Measurements from ENCODE around the gene CTDSP1.

The CTDSP1 gene, protein sequence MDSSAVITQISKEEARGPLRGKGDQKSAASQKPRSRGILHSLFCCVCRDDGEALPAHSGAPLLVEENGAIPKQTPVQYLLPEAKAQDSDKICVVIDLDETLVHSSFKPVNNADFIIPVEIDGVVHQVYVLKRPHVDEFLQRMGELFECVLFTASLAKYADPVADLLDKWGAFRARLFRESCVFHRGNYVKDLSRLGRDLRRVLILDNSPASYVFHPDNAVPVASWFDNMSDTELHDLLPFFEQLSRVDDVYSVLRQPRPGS

DNA sequence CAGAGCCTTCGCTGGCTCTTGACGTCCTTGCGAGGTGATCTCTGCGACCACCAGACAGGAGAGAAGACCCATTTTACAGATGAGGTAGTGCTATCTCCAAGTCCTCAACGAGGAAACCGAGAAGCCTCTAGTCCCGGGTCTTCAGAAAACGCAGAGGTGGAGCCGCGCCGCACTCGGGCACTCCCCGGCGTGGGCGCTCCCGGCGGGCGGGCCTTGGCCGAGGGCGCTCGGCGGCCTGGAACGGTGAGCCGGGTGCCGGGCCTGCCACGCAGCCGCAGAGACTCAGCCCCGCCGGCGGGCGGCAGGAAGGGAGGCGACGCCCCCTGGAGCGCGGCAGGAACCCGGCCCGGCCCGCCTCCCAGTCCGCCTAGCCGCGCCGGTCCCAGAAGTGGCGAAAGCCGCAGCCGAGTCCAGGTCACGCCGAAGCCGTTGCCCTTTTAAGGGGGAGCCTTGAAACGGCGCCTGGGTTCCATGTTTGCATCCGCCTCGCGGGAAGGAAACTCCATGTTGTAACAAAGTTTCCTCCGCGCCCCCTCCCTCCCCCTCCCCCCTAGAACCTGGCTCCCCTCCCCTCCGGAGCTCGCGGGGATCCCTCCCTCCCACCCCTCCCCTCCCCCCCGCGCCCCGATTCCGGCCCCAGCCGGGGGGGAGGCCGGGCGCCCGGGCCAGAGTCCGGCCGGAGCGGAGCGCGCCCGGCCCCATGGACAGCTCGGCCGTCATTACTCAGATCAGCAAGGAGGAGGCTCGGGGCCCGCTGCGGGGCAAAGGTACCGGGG lies at the start of gene CTDSP1:
Gene CTDSP1, plus strand, starts transcription at position 478 of the 776 bp plus-strand sequence. Its CDS starts 223 bp downstream, at position 701.
- DNase-seq = peak; percentile 89 to 91

DNA sequence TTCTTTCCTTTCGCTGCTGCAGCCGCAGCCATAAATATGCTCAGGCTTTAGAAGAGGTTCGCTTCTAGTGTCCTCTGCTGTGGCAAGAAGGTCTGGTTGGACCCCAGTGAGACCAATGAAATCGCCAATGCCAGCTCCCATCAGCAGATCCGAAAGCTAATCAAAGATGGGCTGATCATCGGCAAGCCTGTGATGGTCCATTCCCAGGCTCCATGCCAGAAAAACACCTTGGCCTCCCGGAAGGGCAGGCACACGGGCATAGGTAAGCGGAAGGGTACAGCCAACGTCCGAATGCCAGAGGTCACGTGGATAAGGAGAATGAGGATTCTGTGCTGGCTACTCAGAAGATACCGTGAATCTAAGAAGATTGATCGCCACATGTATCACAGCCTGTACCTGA lies 45.6 kb upstream of the CTDSP1 start:
- no peak for DNase-seq

DNA sequence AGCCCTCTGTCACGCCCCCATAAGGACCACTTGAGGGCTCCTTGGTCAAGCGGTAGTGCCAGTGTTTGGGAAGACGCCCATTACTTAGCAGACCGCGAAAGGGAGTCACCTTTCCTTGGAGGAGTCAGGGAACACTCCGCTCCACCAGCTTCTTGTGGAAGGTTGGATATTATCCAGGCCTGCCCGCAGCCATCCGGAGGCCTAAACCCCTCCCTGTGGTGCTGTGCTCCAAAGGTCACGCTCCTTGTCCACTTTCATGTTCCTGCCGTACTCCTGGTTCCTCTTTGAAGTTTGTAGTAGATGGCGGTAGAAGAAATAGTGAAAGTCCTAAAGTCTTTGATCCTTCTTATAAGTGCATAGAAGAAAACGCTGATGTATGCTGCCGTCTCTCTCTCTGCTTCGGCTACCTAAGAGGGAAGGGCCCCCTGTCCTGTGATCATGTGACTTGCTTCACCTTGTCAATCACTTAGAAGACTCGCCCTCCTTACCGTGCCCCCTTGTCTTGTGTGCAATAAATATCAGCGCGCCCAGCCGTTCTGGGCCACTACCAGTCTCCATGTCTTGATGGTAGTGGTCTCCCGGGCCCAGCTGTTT lies 44.7 kb upstream of the CTDSP1 start:
- no peak for DNase-seq

DNA sequence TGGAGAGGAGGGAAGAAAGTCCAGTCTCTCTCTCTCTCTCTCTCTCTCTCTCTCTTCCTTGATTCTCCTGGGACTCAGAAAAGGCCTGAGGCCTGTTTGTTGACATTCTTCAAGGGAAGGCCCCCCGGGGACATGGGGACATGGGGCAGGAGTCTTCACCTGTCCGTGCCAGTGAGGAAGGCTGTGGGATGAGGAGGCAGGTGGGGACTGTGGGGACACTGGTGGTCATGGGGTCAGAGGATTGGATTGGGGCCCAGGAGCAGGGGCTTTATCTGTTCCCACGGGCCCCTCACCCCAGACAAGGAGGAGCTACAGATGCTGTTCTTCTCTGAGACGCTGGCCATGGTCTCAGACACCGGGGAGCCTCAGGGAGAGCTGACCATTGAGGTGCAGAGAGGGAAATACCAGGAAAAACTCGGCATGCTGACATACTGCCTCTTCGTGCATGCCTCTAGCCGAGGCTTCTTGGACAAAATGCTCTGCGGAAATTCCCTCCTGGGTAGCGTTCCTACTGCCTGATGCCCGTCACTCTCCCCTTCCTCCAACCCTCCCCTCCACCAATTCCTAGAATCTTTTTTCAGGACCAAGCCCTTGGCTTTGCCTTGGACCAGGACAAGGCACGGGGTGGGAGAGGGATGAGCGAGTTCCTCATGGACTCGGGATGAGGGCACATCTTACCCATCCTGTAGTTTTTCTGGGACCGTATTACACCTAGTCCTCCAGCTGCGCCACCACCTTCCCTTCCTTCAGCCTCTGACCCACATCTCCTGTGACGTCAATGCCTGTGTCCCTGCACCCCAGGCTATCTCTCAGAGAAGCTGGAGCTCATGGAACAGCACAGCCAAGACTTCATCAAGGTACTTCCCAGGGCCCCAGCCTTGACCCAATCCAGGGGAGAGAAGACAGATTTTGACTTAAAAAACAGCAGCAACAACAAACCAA lies 42.2 kb upstream of the CTDSP1 start:
- no peak for DNase-seq

DNA sequence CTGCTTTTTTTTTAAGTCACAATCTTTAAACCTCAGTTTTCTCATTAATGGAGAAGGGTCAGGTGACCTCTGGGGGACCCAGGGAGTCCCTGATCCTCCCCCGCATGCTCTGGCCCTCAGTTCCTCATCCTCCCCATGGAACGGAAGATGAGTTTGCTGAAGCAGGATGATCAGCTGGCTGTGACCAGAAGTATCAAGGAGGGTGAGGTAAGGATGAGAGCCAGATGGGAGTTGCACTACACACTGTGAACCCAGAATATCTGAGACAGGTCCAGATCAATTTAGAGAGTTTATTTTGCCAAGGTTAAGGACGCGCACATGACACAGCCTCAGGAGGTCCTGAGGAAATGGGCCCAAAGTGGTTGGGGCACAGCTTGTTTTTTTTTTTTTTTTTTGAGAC lies 39.2 kb upstream of the CTDSP1 start:
- peak; percentile 81 to 83 for DNase-seq

DNA sequence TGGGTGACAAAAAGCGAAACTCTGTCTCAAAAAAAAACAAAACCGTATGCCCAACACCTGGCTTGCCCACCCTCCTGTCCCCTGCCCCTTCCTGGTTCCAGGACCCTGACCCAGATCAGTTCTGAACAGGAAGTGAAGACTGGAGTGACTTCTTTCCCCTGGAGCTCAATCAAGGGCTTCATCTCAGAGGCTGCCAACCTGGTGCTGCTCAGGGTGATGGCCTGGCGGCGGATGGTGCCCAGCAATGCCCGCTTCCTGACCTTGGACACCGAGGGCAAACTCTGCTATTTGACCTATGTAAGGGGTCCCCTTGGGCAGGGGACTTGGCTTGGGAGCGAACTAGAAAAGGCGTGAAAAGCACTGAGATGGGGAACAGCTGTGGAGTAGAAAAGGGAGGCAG lies 37.1 kb upstream of the CTDSP1 start:
- DNase-seq = no peak

DNA sequence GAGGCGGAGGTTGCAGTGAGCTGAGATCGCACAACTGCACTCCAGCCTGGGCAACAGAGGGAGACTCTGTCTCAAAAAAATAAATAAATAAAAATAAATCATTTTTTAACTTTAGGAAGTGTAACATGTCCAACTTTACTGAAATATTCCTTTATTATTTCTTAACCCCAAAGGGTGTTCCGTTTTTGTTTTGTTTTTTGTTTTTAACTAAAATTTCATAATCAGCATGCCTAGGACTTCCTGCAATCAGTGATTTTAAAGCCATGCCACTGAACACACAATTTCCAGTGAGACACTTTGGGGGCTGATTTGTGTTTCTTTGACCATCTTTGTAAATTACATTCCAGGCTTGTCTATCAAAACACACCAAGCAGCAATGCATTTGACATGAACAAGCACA lies 35.9 kb upstream of the CTDSP1 start:
- no peak for DNase-seq

DNA sequence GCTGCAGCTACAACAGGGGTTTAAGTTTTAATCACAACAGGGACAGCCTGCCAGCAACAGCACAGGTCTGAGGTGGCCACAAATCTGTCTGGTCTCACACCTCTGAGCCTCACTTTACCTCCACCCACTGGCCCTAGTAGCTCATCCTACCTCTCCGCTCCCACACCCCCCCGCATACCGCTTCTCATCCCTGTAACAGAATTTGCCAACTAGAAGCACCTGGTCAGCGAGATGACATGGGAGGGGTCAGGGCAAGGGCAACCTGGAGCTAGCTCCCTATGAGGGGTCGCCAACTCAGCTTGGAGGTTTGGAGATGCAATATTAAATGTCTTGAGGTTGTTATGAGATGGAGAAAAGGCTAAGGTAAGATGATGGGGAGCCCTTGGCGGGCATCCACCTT lies 35.5 kb upstream of the CTDSP1 start:
- DNase-seq = no peak

DNA sequence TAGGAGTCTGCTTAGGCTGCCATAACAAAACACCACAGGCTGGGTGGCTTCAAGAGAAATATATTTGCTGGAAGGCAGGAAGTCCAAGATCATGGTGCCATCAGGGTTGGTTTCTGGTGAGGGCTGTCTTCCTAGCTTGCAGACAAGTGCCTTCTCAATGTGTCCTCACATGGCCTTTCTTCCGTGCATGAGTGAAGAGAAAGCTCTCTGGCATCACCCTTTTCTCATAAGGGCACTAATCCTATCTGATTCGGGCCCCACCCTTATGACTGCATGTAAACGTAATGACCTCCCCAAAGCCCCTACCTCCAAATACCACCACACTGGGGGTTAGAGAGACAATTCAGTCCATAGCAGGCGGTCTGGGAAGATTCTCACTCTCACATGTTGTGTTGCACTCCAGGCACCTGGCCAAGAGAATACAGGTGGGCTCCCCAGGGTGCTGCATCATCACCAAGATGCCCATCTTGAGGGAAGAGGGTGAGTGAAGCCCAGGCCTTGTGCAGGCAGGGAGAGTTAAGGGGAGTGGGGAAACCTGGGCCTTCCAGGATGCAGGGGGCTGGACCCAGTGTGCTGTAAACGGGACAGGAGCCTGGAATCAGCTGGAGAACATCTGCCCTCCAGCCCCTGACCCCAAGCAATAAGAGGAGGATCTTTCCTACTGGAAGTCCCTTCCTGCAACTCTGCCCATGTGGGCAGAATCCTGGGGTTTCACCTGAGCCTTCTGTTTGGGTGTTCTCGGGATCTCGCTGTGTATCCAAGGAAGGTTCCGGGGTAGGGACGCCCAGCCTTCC lies 32.9 kb upstream of the CTDSP1 start:
- DNase-seq = no peak

DNA sequence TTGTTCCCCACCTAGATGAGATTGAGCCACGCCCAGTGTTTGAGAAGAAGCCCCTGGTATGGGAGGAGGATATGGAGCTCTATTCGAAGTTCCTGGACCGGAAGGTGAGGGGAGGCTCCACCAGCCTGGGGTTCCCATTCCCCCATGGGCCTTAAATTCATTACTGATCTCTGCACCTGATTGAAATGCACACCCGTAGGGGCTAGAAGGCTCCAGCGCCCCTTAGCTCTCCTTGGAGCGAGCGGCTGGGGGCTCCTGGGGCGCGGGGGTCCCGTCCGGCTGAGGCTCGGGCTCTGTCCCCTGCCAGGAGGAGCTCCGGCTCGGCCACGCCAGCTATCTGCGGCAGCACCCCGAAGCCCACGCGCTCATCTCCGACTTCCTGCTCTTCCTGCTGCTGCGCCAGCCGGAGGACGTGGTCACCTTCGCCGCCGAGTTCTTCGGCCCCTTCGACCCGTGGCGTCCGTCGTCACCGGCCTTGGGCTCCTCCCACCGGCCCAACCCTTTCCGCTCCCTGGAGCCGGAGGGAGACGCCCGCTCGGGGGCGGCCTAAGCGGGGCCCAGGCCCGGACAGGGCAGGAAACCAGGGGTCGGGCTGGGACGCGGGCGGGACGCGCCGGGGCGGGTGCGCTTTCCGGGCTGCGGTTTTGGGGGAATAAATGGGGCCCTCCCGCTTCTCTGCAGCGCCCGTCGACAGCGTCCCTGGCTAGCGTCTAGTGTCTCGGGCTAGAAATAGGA lies 32.1 kb upstream of the CTDSP1 start:
- peak; percentile 78 to 80 for DNase-seq

DNA sequence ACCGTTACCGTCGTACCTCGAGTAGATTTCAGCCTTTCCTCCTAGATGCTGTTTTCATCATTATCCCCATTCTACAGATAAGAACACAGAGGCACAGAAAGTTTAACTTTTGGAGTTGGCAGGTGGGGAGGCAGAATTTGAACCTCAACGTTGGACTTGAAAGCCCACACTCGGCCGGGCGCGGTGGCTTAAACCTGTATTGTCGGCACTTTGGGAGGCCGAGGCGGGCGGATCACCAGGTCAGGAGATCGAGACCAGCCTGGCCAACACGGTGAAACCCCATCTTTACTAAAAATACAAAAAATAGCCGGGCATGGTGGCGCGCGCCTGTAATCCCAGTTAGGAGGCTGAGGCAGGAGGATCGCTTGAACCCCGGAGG lies 31.5 kb upstream of the CTDSP1 start:
- DNase-seq = no peak

DNA sequence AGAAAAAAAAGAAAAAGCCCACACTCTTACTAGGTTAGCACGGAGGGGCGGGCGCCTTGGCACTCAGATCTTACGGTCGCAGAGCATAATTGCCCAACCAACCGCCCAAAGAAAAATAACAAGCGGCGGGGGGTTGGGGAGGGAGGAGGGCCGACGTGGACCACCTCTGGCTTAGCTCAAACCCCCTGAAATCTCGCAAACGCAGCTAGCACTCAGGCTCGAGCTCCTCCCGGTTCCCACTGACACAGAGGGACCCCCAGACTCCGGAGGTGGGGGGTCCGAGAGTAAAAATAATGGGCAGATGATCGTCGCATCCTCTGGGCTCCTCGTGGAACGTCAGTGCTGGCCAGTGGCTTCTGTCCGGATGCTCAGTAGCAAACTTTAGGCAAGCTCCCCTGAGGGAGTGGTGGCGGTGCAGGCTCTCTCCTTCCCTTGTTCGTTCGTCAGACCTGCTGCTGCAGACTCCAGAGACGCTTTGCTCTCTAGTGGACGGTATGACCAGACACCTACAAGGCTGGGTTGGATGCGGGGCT lies 31.0 kb upstream of the CTDSP1 start:
- no peak for DNase-seq

DNA sequence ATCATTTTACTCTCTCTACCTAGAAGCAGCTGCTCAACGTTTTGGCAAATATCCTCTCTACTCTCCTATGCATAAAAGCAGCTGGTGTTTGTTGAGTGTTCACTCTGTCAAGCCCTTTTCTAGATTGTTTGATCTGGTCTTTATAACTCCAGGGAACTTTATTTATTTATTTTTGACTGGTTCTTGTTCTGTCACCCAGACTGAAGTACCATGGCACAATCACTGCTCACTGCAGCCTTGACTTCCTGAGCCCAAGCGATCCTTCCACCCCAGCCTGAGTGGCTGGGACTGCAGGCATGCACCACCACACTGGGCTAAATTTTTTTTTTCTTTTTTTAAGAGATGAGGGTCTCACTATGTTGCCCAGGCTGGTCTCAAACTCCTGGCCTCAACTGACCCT lies 30.3 kb upstream of the CTDSP1 start:
- DNase-seq = no peak

DNA sequence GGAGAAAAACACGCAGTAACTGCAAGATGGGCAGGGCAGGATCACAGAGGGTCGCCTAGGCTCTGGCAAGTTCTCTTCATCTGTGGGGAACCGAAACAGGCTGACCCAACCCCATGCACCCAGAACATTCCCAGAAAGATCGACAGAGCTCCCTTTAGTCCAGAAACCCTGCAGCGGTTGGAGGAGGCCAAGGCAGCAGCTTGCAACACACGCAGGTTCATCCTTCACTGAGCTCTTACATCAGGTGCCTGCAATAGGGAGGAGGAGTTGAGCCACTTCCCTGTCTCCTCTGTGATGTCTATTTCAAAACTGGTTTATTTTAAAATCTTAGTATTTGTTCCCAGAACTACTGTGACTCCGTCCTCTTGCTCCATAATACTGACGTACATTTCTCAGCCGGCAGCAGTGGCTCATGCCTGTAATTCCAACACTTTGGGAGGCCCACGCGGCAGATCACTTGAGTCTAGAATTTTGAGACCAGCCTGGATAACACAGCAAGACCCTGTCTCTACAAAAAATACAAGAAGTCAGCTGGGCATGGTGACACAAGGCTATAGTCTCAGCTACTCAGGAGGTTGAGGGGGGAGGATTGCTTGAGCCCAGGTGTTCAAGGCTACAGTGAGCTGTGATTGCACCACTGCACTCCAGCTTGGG lies 29.1 kb upstream of the CTDSP1 start:
- peak; percentile 97 for DNase-seq

DNA sequence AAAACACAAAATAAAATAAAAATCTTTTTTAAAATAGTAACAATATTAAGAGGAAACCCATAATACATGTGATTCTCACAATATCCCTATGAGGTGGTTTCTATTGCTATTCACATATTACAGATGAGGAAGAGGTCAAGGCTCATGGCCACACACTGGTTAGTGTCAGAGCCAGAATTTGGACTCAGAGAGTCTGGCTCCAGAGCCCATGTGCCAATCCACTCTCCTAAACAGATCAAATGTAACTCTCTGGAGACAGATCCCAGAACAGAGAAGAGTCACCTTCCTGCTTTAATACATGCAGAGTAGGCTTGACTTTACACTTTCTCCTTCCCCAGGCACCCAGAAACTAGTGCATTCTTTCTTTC lies 27.7 kb upstream of the CTDSP1 start:
- no peak for DNase-seq

DNA sequence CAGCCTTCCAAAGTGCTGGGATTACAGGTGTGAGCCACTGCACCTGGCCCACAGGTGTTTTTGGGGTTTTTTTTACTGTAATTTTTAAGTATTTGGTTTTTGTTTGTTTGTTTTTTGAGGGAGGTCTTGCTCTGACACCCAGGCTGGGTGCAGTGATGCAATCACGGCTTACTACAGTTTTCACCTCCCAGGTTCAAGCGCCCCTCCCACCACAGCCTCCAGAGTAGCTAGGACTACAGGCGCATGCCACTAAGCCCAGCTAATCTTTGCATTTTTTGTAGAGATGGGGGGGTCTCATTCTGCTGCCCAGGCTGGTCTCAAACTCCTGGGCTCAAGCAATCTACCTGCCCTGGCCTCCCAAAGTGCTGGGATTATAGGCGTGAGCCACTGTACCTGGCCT lies 24.9 kb upstream of the CTDSP1 start:
- DNase-seq = no peak

DNA sequence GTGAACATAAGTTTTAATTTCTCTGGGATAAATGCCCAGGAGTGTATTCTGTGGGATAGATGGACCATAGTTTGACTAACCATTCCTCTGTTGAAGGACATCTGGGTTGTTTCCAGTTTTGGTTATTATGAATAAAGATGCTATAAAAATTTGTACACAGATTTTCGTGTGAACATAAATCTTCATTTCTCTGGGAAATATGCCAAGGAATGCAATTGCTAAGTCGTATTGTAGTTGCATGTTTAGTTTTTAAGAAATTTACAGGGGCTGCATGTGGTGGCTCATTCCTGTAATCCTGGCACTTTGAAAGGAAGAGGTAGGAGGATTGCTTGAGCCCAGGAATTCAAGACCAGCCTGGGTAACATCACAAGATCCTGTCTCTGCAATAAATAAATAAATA lies 24.5 kb upstream of the CTDSP1 start:
- no peak for DNase-seq

DNA sequence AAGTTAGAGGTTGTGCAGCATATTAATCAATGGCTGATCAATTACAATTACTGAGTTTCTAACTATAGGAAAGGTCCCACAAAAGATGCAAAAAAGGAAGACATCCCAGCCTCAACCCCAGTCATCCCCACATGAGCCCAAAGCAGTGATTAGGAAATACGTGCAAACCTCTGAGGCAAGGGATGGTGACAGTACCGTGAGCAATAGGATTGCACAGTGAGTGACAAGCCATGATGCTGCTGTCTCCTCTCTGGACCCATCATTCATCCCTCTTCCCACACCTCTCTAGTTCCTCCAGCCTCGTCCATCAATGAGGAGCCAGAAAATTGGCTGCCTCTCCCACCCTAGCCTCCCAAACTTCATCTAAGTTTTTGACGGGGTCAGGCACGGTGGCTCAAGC lies 21.6 kb upstream of the CTDSP1 start:
- no peak for DNase-seq

DNA sequence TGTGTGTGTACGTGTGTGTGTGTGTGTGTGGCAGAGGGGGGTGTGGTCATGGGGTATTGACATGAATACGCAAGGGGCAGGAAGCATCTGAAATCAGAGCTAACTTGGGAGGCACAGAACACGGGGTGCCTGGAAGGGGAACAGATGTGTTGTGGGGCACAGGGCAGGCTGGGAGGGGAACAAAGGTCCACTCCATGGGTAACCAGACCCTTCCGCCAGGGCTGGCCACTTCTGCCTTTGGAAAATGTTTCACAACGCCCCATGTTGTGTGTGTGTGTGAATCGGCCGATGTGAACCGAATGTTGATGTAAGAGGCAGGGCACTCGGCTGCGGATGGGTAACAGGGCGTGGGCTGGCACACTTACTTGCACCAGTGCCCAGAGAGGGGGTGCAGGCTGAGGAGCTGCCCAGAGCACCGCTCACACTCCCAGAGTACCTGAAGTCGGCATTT lies 17.7 kb upstream of the CTDSP1 start, which contains the start of gene SLC11A1:
Gene SLC11A1, plus strand, starts transcription at position 358 of the 451 bp plus-strand sequence. CDS start 96 bp downstream, outside the sequence.
- no peak for DNase-seq

DNA sequence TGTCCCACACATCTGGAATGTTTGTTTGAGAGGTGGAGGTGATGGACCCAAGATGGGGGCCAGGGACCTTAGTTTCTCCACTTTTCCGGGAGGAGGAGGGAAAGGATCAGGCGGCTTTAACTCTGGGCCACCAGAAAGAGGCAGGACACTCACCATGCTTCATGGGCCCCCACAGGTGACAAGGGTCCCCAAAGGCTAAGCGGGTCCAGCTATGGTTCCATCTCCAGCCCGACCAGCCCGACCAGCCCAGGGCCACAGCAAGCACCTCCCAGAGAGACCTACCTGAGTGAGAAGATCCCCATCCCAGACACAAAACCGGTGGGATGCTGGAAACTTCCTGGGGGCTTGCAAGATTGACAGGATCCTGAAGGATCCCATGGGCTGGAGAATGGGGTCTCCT lies 16.9 kb upstream of the CTDSP1 start:
- no peak for DNase-seq

Measured in AML-193 (cell line).